SK-N-MC (cell line): ENCODE results near the gene TDRD1.

Experiments used
- EZH2 ChIP-seq: fragments of 200-600 bp; sonication (generic); IDR thresholded peaks from one replicate; pipeline ENCODE4 v1.6.1; 2017; ENCODE audit warnings: antibody characterized with exemption
- POLR2AphosphoS5 ChIP-seq: IDR thresholded peaks from 2 replicates; pipeline ENCODE4 v1.6.1; 2012; ENCODE audit warnings: mild to moderate bottlenecking, low read depth, low read length, borderline replicate concordance

GRCh38 chr10:114239994-114240345, 60.8 kb downstream of the TDRD1 start:
- TF ChIP-seq EZH2 (no peak), POLR2AphosphoS5 (no peak)
